ENCODE results near the gene GAS2L3.

GAS2L3 gene

DNA sequence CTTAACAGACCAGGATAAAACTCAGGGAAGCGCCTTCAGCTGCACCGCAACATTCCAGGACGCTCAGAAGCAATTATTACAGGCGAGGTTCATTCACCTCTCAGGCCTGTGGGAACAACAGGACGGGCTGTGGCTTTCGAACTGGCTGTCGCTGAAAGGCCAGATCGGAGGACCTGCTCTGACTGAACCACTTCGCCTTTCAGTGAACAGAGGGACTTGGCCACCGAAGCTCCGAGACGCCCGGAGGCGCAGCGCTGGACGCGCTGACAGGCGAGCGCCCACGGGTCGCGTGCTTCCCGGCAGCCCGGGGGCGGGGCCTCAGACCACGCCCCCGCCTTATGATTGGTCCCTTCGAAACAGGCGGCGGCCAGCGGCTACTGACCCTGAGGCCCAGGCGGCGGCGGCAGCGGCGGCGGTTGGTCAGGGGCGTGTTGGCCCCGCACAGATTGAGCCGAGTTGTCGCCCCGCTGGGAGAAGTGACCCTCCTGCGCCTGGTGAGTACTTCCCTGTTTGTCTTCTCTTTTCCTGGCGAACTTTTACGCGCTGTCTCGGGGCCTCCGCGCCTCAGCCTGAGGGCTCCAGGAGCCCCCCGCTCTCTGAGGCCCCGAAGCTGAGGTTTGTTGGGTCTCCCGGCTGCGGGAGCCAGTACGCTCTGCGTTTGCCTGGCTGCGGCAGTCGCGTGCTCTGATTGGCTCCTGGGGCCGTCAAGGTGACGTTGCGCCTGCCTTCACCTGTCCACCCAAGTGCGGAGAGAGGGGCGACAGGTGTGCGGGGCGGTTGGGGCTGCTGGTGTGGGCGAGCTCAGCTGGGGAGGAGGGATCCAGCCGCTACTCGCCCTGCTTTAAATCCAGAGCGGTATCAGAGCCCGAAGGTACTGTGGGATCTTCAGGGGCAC lies at the start of gene GAS2L3:
TSS of gene GAS2L3 (plus strand) at position 393 of the 895 bp plus-strand sequence. CDS start 21,221 bp downstream, outside the sequence.
- Histone ChIP-seq H3K9me3 (ENCODE audit: severe bottlenecking) (no peaks in the 10 kb centered on the region), H3K4me1 (ENCODE audit: insufficient read depth, poor library complexity, severe bottlenecking) (peaks cover 20% of the 10 kb centered on the region), H3K4me3 (ENCODE audit: severe bottlenecking) (peak within 1 kb of the TSS; percentile 51), H3K27me3 (ENCODE audit: insufficient read depth, poor library complexity, severe bottlenecking) (no peaks in the 10 kb centered on the region), H3K27ac (ENCODE audit: poor library complexity, severe bottlenecking) (peak within 1 kb of the TSS; percentile 11), H3K36me3 (ENCODE audit: low read depth) (no peaks in the 10 kb centered on the region)
- TF ChIP-seq CTCF (IDR thresholded peaks at IDR 0.05; ENCODE audit: poor library complexity, severe bottlenecking): peak; percentile 13
- peak; percentile 87 for ATAC-seq (ENCODE audit: low read depth)
- DNase-seq (ENCODE audit: low spot score): peak; percentile 77

DNA sequence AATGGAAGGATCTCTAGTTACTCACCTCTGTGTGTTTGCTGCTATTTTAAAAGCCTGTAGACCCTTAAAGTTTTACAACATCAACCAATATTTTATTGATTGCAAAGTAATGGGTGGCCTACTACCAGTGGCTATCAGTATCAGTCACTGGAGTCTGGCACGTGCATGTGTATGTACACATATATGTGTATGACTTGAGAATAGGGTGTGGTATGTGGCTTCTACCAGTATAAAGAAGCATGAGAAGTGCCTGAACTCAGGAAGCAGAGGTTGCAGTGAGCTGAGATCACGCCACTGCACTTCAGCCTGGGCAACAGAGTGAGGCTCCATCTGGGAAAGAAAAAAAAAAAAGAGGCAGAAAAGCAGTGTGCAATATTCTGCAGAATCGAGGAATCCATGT lies 45.5 kb upstream of the GAS2L3 start:
- DNase-seq (ENCODE audit: low spot score): no peak
- Histone ChIP-seq H3K4me3 (ENCODE audit: severe bottlenecking) (no peak overlapping the region), H3K36me3 (ENCODE audit: low read depth) (no peaks in the 10 kb centered on the region), H3K9me3 (ENCODE audit: severe bottlenecking) (no peaks in the 10 kb centered on the region), H3K27me3 (ENCODE audit: insufficient read depth, poor library complexity, severe bottlenecking) (peaks cover 5% of the 10 kb centered on the region), H3K4me1 (ENCODE audit: insufficient read depth, poor library complexity, severe bottlenecking) (no peaks in the 10 kb centered on the region), H3K27ac (ENCODE audit: poor library complexity, severe bottlenecking) (no peak overlapping the region)
- no peak for ATAC-seq (ENCODE audit: low read depth)
- TF ChIP-seq CTCF (IDR thresholded peaks at IDR 0.05; ENCODE audit: poor library complexity, severe bottlenecking): no peak

DNA sequence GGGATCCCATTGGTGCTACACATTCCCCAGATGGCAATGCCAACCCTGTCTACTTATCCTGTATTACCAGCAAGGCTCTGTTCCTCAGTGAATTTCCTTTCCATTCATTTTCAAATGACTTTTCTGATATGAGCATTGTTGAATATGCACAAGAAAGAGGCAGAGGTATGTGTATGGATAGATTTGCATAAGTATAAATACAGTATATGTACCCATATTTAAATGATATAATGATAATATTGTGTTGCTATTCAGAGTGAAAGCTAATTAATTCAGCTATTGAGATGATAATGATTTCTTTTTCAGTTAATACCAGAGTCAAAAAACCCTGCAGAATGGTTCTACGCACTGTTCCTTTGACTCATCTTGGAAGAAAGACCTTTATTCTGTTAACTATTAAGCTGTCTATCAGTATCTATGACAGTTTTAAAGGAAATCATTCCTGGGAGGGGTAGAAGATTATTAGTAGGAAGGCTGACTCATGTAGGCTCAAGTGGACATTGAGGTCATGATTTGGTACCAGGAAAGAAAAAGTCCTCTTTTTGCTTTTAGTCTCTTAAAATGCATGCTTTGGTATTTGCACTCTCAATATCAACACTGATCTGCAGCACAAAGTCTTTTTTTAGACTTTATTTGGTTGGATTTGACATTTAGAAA lies 44.9 kb upstream of the GAS2L3 start:
- H3K9me3 ChIP-seq (ENCODE audit: severe bottlenecking): no peaks in the 10 kb centered on the region
- no peak for TF ChIP-seq CTCF (IDR thresholded peaks at IDR 0.05; ENCODE audit: poor library complexity, severe bottlenecking)
- no peak overlapping the region for H3K4me3 ChIP-seq (ENCODE audit: severe bottlenecking)
- no peaks in the 10 kb centered on the region for H3K36me3 ChIP-seq (ENCODE audit: low read depth)
- ATAC-seq (ENCODE audit: low read depth): no peak
- H3K4me1 ChIP-seq (ENCODE audit: insufficient read depth, poor library complexity, severe bottlenecking): no peaks in the 10 kb centered on the region
- DNase-seq (ENCODE audit: low spot score): no peak
- H3K27ac ChIP-seq (ENCODE audit: poor library complexity, severe bottlenecking): no peak overlapping the region
- H3K27me3 ChIP-seq (ENCODE audit: insufficient read depth, poor library complexity, severe bottlenecking): peaks cover 5% of the 10 kb centered on the region

DNA sequence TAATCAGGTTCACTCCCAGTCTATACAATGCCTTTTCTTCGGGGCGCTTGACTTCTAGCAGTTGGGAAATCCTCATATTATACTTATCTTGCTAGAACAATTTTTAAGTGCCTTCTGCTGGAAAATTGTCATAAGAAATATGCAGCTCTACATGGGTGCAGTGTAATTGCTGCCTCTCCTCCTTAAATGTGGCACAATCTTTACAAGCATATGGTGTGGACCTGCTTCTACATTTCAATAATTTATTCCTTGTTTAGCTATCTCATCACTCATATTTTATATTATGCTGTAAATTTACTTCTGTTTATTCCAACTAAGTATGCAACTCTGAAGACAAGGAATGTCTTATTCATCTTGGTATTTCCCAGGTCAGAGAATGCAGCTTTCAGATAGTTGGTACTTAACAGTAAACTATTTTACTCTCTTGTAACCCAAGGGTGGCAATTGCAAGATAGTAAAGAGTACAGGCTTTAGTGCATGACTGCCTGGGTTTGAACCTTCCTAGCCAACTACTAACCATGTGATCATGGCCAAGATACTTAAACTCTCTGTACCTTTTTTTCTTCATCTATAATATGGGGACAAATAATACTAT lies 43.6 kb upstream of the GAS2L3 start:
- TF ChIP-seq CTCF (IDR thresholded peaks at IDR 0.05; ENCODE audit: poor library complexity, severe bottlenecking): no peak
- DNase-seq (ENCODE audit: low spot score) (no peak), ATAC-seq (ENCODE audit: low read depth) (no peak)
- Histone ChIP-seq H3K4me3 (ENCODE audit: severe bottlenecking) (no peak overlapping the region), H3K9me3 (ENCODE audit: severe bottlenecking) (no peaks in the 10 kb centered on the region), H3K4me1 (ENCODE audit: insufficient read depth, poor library complexity, severe bottlenecking) (no peaks in the 10 kb centered on the region), H3K36me3 (ENCODE audit: low read depth) (no peaks in the 10 kb centered on the region), H3K27ac (ENCODE audit: poor library complexity, severe bottlenecking) (no peak overlapping the region), H3K27me3 (ENCODE audit: insufficient read depth, poor library complexity, severe bottlenecking) (peaks cover 5% of the 10 kb centered on the region)

All from RWPE2 (cell line).